Karpas-422 (cell line): ENCODE measurements around the gene SEC62. TPM values are rescaled to one million over a fixed set of nuclear protein-coding genes. Genes with fewer than 3 reads are reported as not detected.

Experiments
- DNase-seq: peaks from one replicate; pipeline ENCODE4 v3.0.0-alpha.2; 2015
- H2AFZ ChIP-seq: fragments of 200-600 bp; sonication (generic); 2 replicates; pipeline ENCODE4 v1.6.1; 2014; ENCODE audit warnings: antibody characterized with exemption, low read length, mixed read lengths
- H3K27ac ChIP-seq: fragments of 200-600 bp; sonication (generic); 2 replicates; pipeline ENCODE4 v1.5.1; 2014; ENCODE audit warnings: mild to moderate bottlenecking, low read length, moderate library complexity
- H3K27me3 ChIP-seq: fragments of 200-600 bp; sonication (generic); 2 replicates; pipeline ENCODE4 v1.6.1; 2014; ENCODE audit warnings: low read length, mixed read lengths
- H3K36me3 ChIP-seq: fragments of 200-600 bp; sonication (generic); 2 replicates; pipeline ENCODE4 v1.6.1; 2014; ENCODE audit warnings: low read length, mixed read lengths; ENCODE audit not compliant: insufficient read depth
- H3K4me1 ChIP-seq: fragments of 200-600 bp; sonication (generic); 2 replicates; pipeline ENCODE4 v1.6.1; 2014; ENCODE audit warnings: mild to moderate bottlenecking, low read length, mixed read lengths
- H3K4me2 ChIP-seq: fragments of 200-600 bp; sonication (generic); 2 replicates; pipeline ENCODE4 v1.6.1; 2014; ENCODE audit warnings: low read length, low read depth, mild to moderate bottlenecking; ENCODE audit not compliant: poor library complexity, severe bottlenecking
- H3K4me3 ChIP-seq: fragments of 200-600 bp; sonication (generic); 2 replicates; pipeline ENCODE4 v1.5.1; 2014; ENCODE audit warnings: mild to moderate bottlenecking, antibody characterized with exemption, low read length, mixed read lengths
- H3K79me2 ChIP-seq: fragments of 200-600 bp; sonication (generic); 2 replicates; pipeline ENCODE4 v1.6.1; 2014; ENCODE audit warnings: mild to moderate bottlenecking, low read length, mixed read lengths
- H3K9ac ChIP-seq: fragments of 200-600 bp; sonication (generic); 2 replicates; pipeline ENCODE4 v1.6.0; 2014; ENCODE audit warnings: low read length
- H3K9me2 ChIP-seq: fragments of 200-600 bp; sonication (generic), shearing (Covaris generic); replicated peaks from 2 replicates; pipeline ENCODE4 v1.6.0; 2014; ENCODE audit warnings: mild to moderate bottlenecking, low read length, moderate library complexity; ENCODE audit not compliant: insufficient read depth
- H3K9me3 ChIP-seq: fragments of 300-700, 200-600 bp; sonication (generic); 2 replicates; pipeline ENCODE4 v1.6.1; 2014; ENCODE audit warnings: low read length, mixed read lengths
- H4K20me1 ChIP-seq: fragments of 200-600 bp; sonication (generic); 2 replicates; pipeline ENCODE4 v1.6.1; 2014; ENCODE audit warnings: mild to moderate bottlenecking, antibody characterized with exemption, low read length, low read depth; ENCODE audit not compliant: insufficient read depth
- total RNA-seq: library from RNA; depleted of rRNA; stranded (reverse); fragments of >200 nt; shearing (Covaris generic); gene quantifications from 2 replicates; pipeline ENCODE4 v1.2.3, GENCODE V29; 2014; ENCODE audit warnings: low replicate concordance

The SEC62 gene
- total RNA-seq, 1 experiment from 2014 or later, result 36.9 TPM

DNA sequence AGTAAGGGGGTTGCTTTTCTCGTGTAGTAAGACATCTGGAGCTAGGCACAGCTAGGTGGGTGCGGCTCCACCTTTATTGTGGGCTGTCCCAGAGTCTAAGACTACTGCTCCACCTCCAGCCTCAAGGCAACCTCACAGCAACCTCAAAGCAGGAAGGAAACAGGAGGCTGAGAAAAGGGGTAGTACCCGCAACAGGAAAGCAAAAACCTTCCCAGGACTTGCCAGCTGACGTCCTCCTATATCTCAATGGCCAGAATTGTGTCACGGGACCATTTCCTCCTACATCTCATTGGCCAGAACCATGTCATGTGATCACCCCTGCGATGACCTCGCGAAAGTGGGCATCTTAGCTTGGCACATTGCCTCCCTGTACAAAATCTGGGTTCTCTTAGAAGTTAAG lies 66.9 kb downstream of the SEC62 start:
- peaks cover 5% of the 10 kb centered on the region; the same call in 1 of the 2 replicates for H3K79me2 ChIP-seq
- H3K9me3 ChIP-seq, result no peaks in the 10 kb centered on the region
- no peaks in the 10 kb centered on the region for H4K20me1 ChIP-seq
- H3K4me1 ChIP-seq, result peaks cover 7% of the 10 kb centered on the region
- no peak overlapping the region for H3K4me2 ChIP-seq
- no peak for DNase-seq
- no peaks in the 10 kb centered on the region for H3K36me3 ChIP-seq
- no peaks in the 10 kb centered on the region for H3K27me3 ChIP-seq
- no peak overlapping the region for H2AFZ ChIP-seq
- H3K4me3 ChIP-seq, result no peak overlapping the region
- no peak overlapping the region for H3K9ac ChIP-seq
- H3K27ac ChIP-seq, result no peak overlapping the region
- H3K9me2 ChIP-seq, result no peaks in the 10 kb centered on the region

DNA sequence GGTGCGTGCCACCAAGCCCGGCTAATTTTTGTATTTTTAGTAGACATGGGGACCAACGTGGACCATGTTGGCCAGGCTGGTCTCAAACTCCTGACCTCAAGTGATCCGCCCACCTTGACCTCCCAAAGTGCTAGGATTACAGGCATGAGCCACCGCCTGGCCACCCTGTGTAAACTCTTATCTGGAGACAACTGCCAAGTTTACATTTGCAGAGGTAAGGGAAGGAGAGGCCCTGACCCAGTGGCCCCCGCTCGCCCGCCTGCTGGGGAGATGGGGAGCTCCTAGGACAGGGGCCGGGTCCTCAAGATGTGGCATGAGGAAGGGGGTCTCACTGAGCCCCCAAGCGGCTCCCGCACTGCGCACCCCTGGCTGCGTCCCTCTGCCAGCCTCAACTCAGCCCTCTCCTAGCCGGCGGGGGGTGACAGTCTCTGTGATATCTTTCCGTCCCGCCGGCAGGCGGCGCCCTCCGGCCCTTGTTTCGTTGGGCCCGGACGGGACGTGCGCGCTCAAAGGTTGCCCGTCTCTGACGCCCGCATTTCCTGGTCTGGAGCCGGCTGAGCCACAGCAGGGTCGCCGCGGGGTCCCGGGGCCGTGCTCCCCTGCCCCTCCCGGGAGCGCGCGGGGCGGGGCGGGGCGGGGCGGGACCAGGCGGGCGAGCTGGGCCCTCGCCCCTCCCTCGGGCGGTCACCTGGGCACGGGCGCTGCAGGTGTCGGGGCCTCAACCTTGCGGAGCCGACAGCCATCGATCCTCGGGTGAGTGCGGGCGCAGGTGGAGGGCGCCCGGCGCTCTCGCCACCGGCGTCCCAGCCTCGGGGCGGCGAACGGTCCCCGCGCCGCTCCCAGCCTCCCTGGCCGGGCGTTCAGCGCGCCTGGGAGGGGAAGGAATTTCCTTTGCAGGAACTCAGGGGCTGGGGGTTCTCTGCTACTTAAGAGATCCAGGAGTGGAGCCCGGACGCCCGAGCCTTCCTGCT lies 71.1 kb downstream of the SEC62 start, which contains the start of gene GPR160:
Gene GPR160 (plus strand): TSS at position 533 of the 971 bp plus-strand sequence. CDS start 45,978 bp downstream, outside the sequence.
- peaks cover 28% of the 10 kb centered on the region for H3K4me1 ChIP-seq
- no peaks in the 10 kb centered on the region for H3K9me2 ChIP-seq
- peak within 1 kb of the TSS; percentile 94 for H3K4me3 ChIP-seq
- DNase-seq, result peak; percentile 94
- H2AFZ ChIP-seq, result peak within 1 kb of the TSS; percentile 91
- H3K36me3 ChIP-seq, result no peaks in the 10 kb centered on the region
- H3K9me3 ChIP-seq, result no peaks in the 10 kb centered on the region
- H3K9ac ChIP-seq, result peak within 1 kb of the TSS; percentile 85
- H3K4me2 ChIP-seq, result peak within 1 kb of the TSS; percentile 87
- H4K20me1 ChIP-seq, result no peaks in the 10 kb centered on the region
- H3K79me2 ChIP-seq, result peaks cover 20% of the 10 kb centered on the region; the same call in 1 of the 2 replicates
- peak within 1 kb of the TSS; percentile 52 for H3K27ac ChIP-seq
- H3K27me3 ChIP-seq, result no peaks in the 10 kb centered on the region

DNA sequence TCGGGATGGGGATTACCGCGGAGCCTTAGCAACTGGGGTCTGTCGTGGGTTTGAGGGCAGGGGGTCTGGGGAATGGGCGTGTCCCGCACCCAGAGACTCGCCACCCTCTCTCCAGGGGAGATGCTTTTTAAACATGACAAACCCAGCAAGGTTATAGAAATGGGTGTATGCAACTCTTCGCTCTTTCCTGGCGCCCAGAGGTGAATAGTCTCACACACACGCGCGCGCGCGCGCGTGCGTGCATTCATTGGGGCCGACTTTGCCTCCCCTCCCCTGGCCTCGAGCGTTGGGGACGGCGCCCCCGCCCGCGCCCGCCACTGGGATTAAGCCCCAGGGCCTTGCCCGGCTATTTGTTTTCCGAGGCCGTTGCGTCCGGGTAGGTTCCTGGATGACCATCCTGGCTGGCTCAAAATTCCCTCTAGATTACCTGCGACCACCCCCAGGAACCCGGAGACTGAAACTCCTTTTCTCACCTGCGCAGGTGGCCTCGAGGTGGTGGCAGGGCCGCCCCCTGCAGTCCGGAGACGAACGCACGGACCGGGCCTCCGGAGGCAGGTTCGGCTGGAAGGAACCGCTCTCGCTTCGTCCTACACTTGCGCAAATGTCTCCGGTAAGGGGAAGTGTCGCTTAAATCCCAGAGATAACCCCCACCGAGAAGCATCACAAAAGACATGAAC lies 72.0 kb downstream of the SEC62 start:
- no peaks in the 10 kb centered on the region for H4K20me1 ChIP-seq
- peak overlapping the region; percentile 87 for H3K4me2 ChIP-seq
- peaks cover 24% of the 10 kb centered on the region for H3K79me2 ChIP-seq
- peak overlapping the region; percentile 91 for H2AFZ ChIP-seq
- DNase-seq, result peak; percentile 67
- no peaks in the 10 kb centered on the region for H3K36me3 ChIP-seq
- peak overlapping the region; percentile 85 for H3K9ac ChIP-seq
- H3K27ac ChIP-seq, result peak overlapping the region; percentile 52
- no peaks in the 10 kb centered on the region for H3K27me3 ChIP-seq
- no peaks in the 10 kb centered on the region for H3K9me3 ChIP-seq
- peaks cover 31% of the 10 kb centered on the region for H3K4me1 ChIP-seq
- no peaks in the 10 kb centered on the region for H3K9me2 ChIP-seq
- peak overlapping the region; percentile 94 for H3K4me3 ChIP-seq

DNA sequence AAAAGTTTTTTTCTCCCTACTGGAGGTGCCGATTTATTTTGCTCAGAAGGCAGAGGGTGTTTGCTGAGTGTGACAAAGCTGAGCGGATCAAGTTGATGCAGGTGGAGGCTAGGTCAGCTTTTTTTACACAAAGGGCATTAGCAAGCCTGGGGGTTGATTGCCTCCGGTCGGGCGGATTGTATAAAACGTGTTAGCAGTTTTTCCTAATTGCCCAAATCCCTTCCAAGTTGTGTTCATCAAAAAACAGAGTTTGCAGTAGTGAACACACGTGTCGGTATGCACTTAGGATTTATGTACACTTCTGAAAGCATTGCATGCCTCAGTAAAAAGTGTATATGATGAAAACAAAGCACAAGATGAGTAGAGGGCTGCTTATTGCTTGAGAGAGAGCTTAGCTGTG lies 73.8 kb downstream of the SEC62 start:
- Histone ChIP-seq H2AFZ (no peak overlapping the region), H3K9ac (no peak overlapping the region), H3K4me1 (peaks cover 47% of the 10 kb centered on the region), H3K4me2 (no peak overlapping the region), H3K27me3 (no peaks in the 10 kb centered on the region), H3K9me2 (no peaks in the 10 kb centered on the region), H3K79me2 (peaks cover 35% of the 10 kb centered on the region), H3K9me3 (no peaks in the 10 kb centered on the region), H3K36me3 (no peaks in the 10 kb centered on the region), H4K20me1 (no peaks in the 10 kb centered on the region), H3K4me3 (no peak overlapping the region), H3K27ac (no peak overlapping the region)
- DNase-seq, result no peak

DNA sequence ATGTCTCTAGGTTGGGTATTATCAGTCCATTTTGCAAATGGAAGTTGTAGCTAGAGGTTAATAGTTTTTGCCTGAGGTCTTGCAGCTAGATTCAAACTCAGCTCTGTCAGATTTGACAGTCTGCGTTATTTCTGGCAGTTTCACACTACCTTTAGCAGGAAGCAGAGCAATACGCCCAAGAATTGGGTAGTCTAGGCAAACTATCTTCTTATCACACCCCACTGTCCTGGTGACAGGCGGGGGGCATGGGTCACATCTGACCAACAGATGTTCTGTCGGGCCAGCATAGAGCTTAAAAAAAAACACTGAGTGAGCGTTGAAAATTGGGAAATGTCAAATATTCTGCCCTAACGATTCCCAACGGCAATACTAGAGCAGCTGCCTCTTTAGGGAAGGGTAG lies 76.9 kb downstream of the SEC62 start:
- no peak overlapping the region for H3K27ac ChIP-seq

DNA sequence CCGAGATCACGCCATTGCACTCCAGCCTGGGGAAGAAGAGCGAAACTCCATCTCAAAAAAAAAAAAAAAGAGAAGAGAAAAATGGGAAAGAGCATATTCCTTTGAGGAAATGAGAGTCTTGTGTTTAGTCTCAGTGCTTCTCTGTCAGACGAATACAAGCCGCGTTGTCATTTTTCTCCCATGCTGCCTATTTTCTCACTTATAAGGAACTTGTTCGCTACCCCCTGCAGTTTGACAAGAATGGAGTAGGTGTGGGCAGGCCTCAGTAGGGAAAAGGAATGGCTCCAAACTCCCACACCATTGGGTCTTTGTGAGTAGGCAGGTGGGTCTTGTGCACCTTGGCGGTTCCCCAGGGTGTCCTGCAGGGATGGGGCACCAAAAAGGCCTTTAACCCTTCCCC lies 77.7 kb downstream of the SEC62 start:
- peak overlapping the region; percentile 15; the same call in 1 of the 2 replicates for H3K4me3 ChIP-seq

More for the DNA sequence above, 76.9 kb downstream of the SEC62 start:
- Histone ChIP-seq H3K36me3 (no peaks in the 10 kb centered on the region), H4K20me1 (no peaks in the 10 kb centered on the region), H3K79me2 (peaks cover 49% of the 10 kb centered on the region), H3K4me2 (no peak overlapping the region), H2AFZ (no peak overlapping the region), H3K4me1 (peaks cover 50% of the 10 kb centered on the region), H3K9me2 (no peaks in the 10 kb centered on the region), H3K9me3 (no peaks in the 10 kb centered on the region), H3K27me3 (no peaks in the 10 kb centered on the region), H3K4me3 (no peak overlapping the region), H3K9ac (no peak overlapping the region)
- DNase-seq, result no peak

DNA sequence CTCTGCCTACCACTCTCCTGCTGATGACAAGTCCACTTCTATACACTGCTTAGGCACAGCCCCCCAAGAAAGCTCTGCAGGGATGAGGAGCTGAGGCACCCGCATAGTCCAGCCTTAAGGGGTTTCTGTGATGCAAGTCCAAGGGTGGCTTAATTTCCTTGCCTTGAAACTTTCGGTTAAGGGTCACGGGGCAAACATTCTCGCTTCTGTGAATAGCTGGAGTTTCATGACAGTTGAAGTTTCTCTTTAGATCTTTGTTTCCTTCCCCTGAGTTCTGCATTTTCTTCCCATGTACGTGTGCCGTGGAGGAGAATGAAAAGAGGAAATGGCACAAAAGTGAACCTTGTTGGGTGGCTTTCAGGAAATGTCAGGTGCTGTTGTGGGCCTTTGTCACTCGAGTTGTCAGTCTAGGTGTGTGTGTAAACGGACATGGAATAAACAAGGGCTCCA lies 78.2 kb downstream of the SEC62 start:
- Histone ChIP-seq H2AFZ (peak overlapping the region; percentile 67; the same call in 1 of the 2 replicates), H3K9me2 (no peaks in the 10 kb centered on the region), H3K36me3 (no peaks in the 10 kb centered on the region), H3K27me3 (no peaks in the 10 kb centered on the region), H3K27ac (peak overlapping the region; percentile 60), H3K4me3 (peak overlapping the region; percentile 15; the same call in 1 of the 2 replicates), H4K20me1 (no peaks in the 10 kb centered on the region), H3K79me2 (peaks cover 48% of the 10 kb centered on the region), H3K9me3 (no peaks in the 10 kb centered on the region), H3K9ac (peak overlapping the region; percentile 42), H3K4me2 (peak overlapping the region; percentile 56), H3K4me1 (peaks cover 38% of the 10 kb centered on the region)
- peak; percentile 75 for DNase-seq

More for the DNA sequence above, 77.7 kb downstream of the SEC62 start:
- Histone ChIP-seq H4K20me1 (no peaks in the 10 kb centered on the region), H3K4me1 (peaks cover 42% of the 10 kb centered on the region), H3K27ac (peak overlapping the region; percentile 60), H2AFZ (0 out of 2 replicates have a peak overlapping the region, but pooled peaks have one; percentile 67), H3K36me3 (no peaks in the 10 kb centered on the region), H3K9me3 (no peaks in the 10 kb centered on the region), H3K4me2 (peak overlapping the region; percentile 56), H3K79me2 (peaks cover 48% of the 10 kb centered on the region), H3K27me3 (no peaks in the 10 kb centered on the region), H3K9me2 (no peaks in the 10 kb centered on the region), H3K9ac (peak overlapping the region; percentile 42)
- no peak for DNase-seq
